Calu3 (cell line): ENCODE results near the gene TRPC6. TPM values are rescaled to one million over a fixed set of nuclear protein-coding genes. Genes with fewer than 3 reads are reported as not detected.

Source experiments
- Bru-seq: library from RNA; stranded (reverse); fragments of 400-500 nt; gene quantifications from one replicate; lab custom pipeline; 2021; lab: Mats Ljungman, UMichigan
- BruChase-seq, 2 experiments: library from RNA; stranded (reverse); fragments of 400-500 nt; gene quantifications; one replicate each; lab custom pipeline; 2021; lab: Mats Ljungman, UMichigan
- BruUV-seq: library from RNA; stranded (reverse); fragments of 400-500 nt; replicated peaks from 2 replicates; lab custom pipeline; 2021; lab: Mats Ljungman, UMichigan
- CTCF ChIA-PET: fragments of 300-600 bp; sonication (Branson Sonifier 250); formaldehyde crosslinking; loops from one replicate; lab custom pipeline; 2022; ENCODE audit warnings: antibody characterized with exemption; lab: Charles Lee
- DNase-seq: peaks from one replicate; pipeline ENCODE4 v3.0.0; 2022
- H3K27ac Mint-ChIP-seq: one replicate; pipeline ENCODE4 v1.8.0; 2022; ENCODE audit warnings: mixed read lengths; ENCODE audit not compliant: unreplicated experiment
- H3K27me3 Mint-ChIP-seq: one replicate; pipeline ENCODE4 v1.8.0; 2022; ENCODE audit warnings: mixed read lengths; ENCODE audit not compliant: unreplicated experiment
- H3K36me3 Mint-ChIP-seq: one replicate; pipeline ENCODE4 v1.8.0; 2022; ENCODE audit warnings: mild to moderate bottlenecking, moderate library complexity, mixed read lengths; ENCODE audit not compliant: insufficient read depth, unreplicated experiment
- H3K4me1 Mint-ChIP-seq: one replicate; pipeline ENCODE4 v1.8.0; 2022; ENCODE audit warnings: mild to moderate bottlenecking, low read depth, mixed read lengths; ENCODE audit not compliant: unreplicated experiment
- H3K4me3 Mint-ChIP-seq: one replicate; pipeline ENCODE4 v1.8.0; 2022; ENCODE audit warnings: mild to moderate bottlenecking, low read depth, moderate library complexity, mixed read lengths; ENCODE audit not compliant: unreplicated experiment
- H3K9me3 Mint-ChIP-seq: one replicate; pipeline ENCODE4 v1.8.0; 2022; ENCODE audit warnings: low read depth, mixed read lengths; ENCODE audit not compliant: unreplicated experiment
- intact Hi-C: fragments of 100-400 bp; cut with micrococcal nuclease; formaldehyde crosslinking; loops from one replicate; pipeline ENCODE4 v1.10.0; 2022; ENCODE audit not compliant: unreplicated experiment
- long read RNA-seq: library from polyadenylated mRNA; stranded (forward); transcript quantifications from one replicate; pipeline ENCODE4 v2.0.0, GENCODE V29; 2022
- total RNA-seq: library from RNA; stranded (reverse); gene quantifications from 2 replicates; pipeline ENCODE4 v1.2.3, GENCODE V29; 2022
- TF ChIP-seq, protein P1 (sequence below): fragments of 200-600 bp; IDR thresholded peaks from one replicate; pipeline ENCODE4 v1.8.0; 2022; ENCODE audit warnings: antibody characterized with exemption; ENCODE audit not compliant: unreplicated experiment

TRPC6 gene
- not detected in 2 replicates for total RNA-seq
- percentile 0 among the genes with signal in this experiment for Bru-seq, nascent RNA
- percentile 1 among the genes with signal in this experiment for BruChase-seq, experiment 1, labeled RNA remaining after a 6-hour chase
- BruChase-seq, experiment 2, labeled RNA remaining after a 2-hour chase: not detected
- long read RNA-seq: 0 reads

GRCh38 chr11:101583251-101584128 lies at the start of gene TRPC6:
TSS of gene TRPC6 (minus strand) at chr11:101584007. CDS start at chr11:101583503, 504 bp downstream.
- intact Hi-C loops: no loop called here
- Mint-ChIP-seq H3K36me3 (no peaks in the 10 kb centered on the region), H3K4me1 (no peaks in the 10 kb centered on the region), H3K27ac (no peak within 1 kb of the TSS), H3K9me3 (no peaks in the 10 kb centered on the region), H3K27me3 (no peaks in the 10 kb centered on the region), H3K4me3 (no peak within 1 kb of the TSS)
- CTCF ChIA-PET: no interaction called here
- BruUV-seq: no TSS peak
- TF ChIP-seq, protein P1, sequence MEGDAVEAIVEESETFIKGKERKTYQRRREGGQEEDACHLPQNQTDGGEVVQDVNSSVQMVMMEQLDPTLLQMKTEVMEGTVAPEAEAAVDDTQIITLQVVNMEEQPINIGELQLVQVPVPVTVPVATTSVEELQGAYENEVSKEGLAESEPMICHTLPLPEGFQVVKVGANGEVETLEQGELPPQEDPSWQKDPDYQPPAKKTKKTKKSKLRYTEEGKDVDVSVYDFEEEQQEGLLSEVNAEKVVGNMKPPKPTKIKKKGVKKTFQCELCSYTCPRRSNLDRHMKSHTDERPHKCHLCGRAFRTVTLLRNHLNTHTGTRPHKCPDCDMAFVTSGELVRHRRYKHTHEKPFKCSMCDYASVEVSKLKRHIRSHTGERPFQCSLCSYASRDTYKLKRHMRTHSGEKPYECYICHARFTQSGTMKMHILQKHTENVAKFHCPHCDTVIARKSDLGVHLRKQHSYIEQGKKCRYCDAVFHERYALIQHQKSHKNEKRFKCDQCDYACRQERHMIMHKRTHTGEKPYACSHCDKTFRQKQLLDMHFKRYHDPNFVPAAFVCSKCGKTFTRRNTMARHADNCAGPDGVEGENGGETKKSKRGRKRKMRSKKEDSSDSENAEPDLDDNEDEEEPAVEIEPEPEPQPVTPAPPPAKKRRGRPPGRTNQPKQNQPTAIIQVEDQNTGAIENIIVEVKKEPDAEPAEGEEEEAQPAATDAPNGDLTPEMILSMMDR: no peak
- no peak for DNase-seq

DNA sequence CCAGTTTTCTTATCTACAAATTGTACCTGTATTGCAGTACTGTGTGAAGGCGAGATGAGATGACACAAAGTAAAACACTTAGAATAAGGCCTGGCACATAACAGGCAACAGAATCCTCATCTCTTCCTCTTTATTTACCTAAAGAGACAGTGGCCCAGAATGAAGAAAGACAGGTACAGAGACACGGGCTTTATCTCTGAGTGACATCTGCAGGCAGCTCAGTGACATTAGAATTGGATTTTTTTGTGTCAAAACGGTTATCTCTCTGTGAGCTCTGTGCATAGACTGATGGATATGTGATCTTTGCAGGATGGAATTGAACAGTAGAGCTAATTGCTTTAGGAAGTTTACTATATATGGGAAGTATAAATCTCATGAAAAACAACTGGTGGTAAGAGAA lies 36.2 kb upstream of the TRPC6 start:
- no peaks in the 10 kb centered on the region for H3K4me1 Mint-ChIP-seq
- DNase-seq: no peak
- peaks cover 2% of the 10 kb centered on the region for H3K9me3 Mint-ChIP-seq
- no TSS peak for BruUV-seq
- intact Hi-C loops: no loop called here
- CTCF ChIA-PET: no interaction called here
- no peak overlapping the region for H3K4me3 Mint-ChIP-seq
- no peaks in the 10 kb centered on the region for H3K27me3 Mint-ChIP-seq
- TF ChIP-seq, protein P1: no peak
- no peaks in the 10 kb centered on the region for H3K36me3 Mint-ChIP-seq
- H3K27ac Mint-ChIP-seq: no peak overlapping the region

DNA sequence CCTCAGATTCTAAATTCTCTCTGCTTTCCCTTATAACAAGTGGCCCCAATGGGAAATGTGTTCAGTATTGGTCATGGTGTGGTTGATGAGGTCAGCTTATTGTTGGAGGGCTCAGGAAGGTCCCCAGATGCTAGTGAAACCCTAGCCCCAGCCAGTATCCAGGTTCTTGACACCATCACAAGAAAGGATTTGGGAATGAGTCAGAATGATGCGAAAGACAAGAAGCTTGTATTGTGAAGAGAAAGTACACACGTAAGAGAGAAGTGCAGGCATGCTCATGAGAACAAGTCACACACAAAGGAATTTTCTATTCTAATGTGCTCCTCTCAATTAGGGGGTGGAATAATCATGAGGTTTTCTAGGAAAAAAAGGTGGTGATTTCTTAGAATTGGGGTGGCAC lies 34.9 kb upstream of the TRPC6 start:
- intact Hi-C loops: no loop called here
- no peaks in the 10 kb centered on the region for H3K27me3 Mint-ChIP-seq
- H3K4me3 Mint-ChIP-seq: no peak overlapping the region
- no peaks in the 10 kb centered on the region for H3K36me3 Mint-ChIP-seq
- no peaks in the 10 kb centered on the region for H3K4me1 Mint-ChIP-seq
- no TSS peak for BruUV-seq
- peaks cover 2% of the 10 kb centered on the region for H3K9me3 Mint-ChIP-seq
- no peak for DNase-seq
- CTCF ChIA-PET: no interaction called here
- TF ChIP-seq, protein P1: no peak
- no peak overlapping the region for H3K27ac Mint-ChIP-seq

DNA sequence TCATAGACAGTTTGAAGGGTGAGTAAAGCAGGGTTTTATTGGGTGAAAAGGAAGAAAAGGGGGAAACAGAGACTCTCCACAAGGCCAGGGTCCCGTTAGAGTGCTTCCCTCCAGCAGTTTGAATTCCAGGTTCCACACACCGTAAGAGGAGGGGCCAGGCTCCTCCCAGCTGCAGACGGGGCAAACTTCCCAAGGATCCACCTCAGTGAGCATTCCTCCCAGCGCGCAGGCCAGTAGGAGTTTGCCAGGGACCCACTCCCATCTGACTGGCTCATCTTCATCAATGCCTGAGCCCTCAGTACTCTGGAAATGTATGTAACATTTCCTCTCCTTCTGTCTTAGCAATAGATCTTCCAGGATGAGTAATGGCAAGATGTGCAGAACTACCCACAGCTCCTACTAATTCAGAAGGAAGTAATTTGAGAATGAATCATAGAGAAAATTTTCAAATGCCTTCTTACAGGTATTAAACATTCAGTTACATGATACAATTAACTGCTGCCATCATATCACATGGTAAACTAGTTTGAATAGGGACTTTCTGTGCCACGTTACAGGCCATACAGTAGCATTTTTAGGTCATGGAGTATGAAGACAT lies 34.0 kb upstream of the TRPC6 start:
- H3K9me3 Mint-ChIP-seq: peaks cover 2% of the 10 kb centered on the region
- CTCF ChIA-PET: no interaction called here
- no peak overlapping the region for H3K4me3 Mint-ChIP-seq
- no peaks in the 10 kb centered on the region for H3K27me3 Mint-ChIP-seq
- TF ChIP-seq, protein P1: no peak
- DNase-seq: no peak
- no peaks in the 10 kb centered on the region for H3K36me3 Mint-ChIP-seq
- no TSS peak for BruUV-seq
- intact Hi-C loops: no loop called here
- H3K4me1 Mint-ChIP-seq: no peaks in the 10 kb centered on the region
- H3K27ac Mint-ChIP-seq: no peak overlapping the region
